IMR-90 (cell line): ENCODE results near the gene MZF1.

ENCODE experiments used
- BHLHE40 ChIP-seq: fragments of 150-350 bp; IDR thresholded peaks from 2 replicates; pipeline ENCODE4 v1.6.1; 2016; ENCODE audit warnings: mild to moderate bottlenecking, low read depth, low read length
- CEBPB ChIP-seq: IDR thresholded peaks from 2 replicates; pipeline ENCODE4 v1.6.1; 2012; ENCODE audit warnings: low read depth, low read length, improper control_type of control experiment
- MAFK ChIP-seq: IDR thresholded peaks from 2 replicates; pipeline ENCODE4 v1.6.1; 2012; ENCODE audit warnings: low read depth, low read length, improper control_type of control experiment
- MXI1 ChIP-seq: IDR thresholded peaks from 2 replicates; pipeline ENCODE4 v1.6.1; 2012; ENCODE audit warnings: low read depth, mild to moderate bottlenecking, low read length, moderate library complexity, borderline replicate concordance
- POLR2A ChIP-seq: IDR thresholded peaks from 2 replicates; pipeline ENCODE4 v1.6.1; 2012; ENCODE audit warnings: mild to moderate bottlenecking, low read depth, low read length
- RAD21 ChIP-seq: IDR thresholded peaks from 2 replicates; pipeline ENCODE4 v1.6.1; 2012; ENCODE audit warnings: low read length, improper control_type of control experiment
- RCOR1 ChIP-seq: IDR thresholded peaks from 2 replicates; pipeline ENCODE4 v1.6.1; 2012; ENCODE audit warnings: mild to moderate bottlenecking, low read length, improper control_type of control experiment; ENCODE audit not compliant: insufficient replicate concordance
- RFX5 ChIP-seq: IDR thresholded peaks from 2 replicates; pipeline ENCODE4 v1.8.0; 2012; ENCODE audit warnings: low read depth, mild to moderate bottlenecking, low read length, moderate library complexity
- TF ChIP-seq, protein P1 (sequence below): conservative IDR thresholded peaks from 2 replicates; pipeline ENCODE4 v1.5.1; 2012; ENCODE audit warnings: mild to moderate bottlenecking, low read depth, low read length, improper control_type of control experiment
- TF ChIP-seq, protein P2 (sequence below): fragments of 150-350 bp; IDR thresholded peaks from 2 replicates; pipeline ENCODE4 v1.6.1; 2017; ENCODE audit warnings: mild to moderate bottlenecking, antibody characterized with exemption, low read length, low read depth
- TF ChIP-seq, protein P3 (sequence below): fragments of 150-350 bp; IDR thresholded peaks from 2 replicates; pipeline ENCODE4 v1.6.1; 2016; ENCODE audit warnings: low read depth, mild to moderate bottlenecking, low read length, moderate library complexity, borderline replicate concordance

DNA sequence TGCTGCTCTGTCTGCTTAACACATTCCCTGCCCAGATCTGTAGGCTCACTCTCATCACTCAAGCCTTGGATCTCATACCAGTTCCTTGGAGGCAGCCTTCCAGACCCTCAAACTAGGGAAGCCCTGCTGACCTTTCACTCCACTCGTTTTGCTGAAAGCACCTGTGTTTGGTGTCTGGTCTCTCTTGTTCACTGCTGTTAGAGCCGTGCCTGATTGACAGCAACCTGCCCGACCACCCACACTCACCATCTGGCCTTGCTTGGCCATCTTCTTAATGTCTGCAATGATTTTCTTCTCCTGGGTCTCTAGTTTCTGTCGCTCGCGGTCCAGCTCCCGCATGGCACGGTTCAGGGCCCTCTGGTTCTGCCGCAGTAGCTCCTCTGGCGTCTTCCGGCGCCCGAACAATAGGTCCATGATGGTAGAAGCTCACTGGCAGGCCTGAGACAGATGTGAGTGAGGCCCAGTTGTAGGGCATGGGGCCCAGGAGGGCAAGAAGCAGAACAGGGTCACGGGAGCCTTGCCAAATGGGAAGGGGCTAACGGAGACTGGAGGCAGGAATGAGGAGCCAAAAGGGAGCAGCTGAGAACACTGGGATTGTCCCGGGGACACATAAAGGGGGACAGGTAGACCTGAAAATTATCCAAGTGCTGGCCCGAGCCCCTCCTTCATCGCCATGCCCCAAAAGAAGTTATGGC is 19.2 kb downstream of the MZF1 start:
- TF ChIP-seq, protein P1, sequence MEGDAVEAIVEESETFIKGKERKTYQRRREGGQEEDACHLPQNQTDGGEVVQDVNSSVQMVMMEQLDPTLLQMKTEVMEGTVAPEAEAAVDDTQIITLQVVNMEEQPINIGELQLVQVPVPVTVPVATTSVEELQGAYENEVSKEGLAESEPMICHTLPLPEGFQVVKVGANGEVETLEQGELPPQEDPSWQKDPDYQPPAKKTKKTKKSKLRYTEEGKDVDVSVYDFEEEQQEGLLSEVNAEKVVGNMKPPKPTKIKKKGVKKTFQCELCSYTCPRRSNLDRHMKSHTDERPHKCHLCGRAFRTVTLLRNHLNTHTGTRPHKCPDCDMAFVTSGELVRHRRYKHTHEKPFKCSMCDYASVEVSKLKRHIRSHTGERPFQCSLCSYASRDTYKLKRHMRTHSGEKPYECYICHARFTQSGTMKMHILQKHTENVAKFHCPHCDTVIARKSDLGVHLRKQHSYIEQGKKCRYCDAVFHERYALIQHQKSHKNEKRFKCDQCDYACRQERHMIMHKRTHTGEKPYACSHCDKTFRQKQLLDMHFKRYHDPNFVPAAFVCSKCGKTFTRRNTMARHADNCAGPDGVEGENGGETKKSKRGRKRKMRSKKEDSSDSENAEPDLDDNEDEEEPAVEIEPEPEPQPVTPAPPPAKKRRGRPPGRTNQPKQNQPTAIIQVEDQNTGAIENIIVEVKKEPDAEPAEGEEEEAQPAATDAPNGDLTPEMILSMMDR: no peak
- no peak for TF ChIP-seq RCOR1
- no peak; the same call in 1 of the 2 replicates for TF ChIP-seq POLR2A
- no peak for TF ChIP-seq MXI1
- TF ChIP-seq RFX5: no peak
- TF ChIP-seq BHLHE40: no peak
- TF ChIP-seq, protein P2, sequence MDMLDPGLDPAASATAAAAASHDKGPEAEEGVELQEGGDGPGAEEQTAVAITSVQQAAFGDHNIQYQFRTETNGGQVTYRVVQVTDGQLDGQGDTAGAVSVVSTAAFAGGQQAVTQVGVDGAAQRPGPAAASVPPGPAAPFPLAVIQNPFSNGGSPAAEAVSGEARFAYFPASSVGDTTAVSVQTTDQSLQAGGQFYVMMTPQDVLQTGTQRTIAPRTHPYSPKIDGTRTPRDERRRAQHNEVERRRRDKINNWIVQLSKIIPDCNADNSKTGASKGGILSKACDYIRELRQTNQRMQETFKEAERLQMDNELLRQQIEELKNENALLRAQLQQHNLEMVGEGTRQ: no peak
- TF ChIP-seq MAFK: no peak
- TF ChIP-seq, protein P3, sequence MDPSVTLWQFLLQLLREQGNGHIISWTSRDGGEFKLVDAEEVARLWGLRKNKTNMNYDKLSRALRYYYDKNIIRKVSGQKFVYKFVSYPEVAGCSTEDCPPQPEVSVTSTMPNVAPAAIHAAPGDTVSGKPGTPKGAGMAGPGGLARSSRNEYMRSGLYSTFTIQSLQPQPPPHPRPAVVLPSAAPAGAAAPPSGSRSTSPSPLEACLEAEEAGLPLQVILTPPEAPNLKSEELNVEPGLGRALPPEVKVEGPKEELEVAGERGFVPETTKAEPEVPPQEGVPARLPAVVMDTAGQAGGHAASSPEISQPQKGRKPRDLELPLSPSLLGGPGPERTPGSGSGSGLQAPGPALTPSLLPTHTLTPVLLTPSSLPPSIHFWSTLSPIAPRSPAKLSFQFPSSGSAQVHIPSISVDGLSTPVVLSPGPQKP: no peak
- TF ChIP-seq CEBPB: no peak
- no peak for TF ChIP-seq RAD21
